MM.1S (cell line): ENCODE measurements around the gene KLC1.

ENCODE experiments used
- DNase-seq: peaks from one replicate; pipeline ENCODE4 v3.0.0-alpha.2; 2015
- H2AFZ ChIP-seq: fragments of 300-600 bp; sonication (generic); 2 replicates; pipeline ENCODE4 v1.6.0; 2016; ENCODE audit warnings: antibody characterized with exemption, low read length
- H3F3A ChIP-seq: fragments of 300-600 bp; sonication (generic); 2 replicates; pipeline ENCODE4 v1.6.1; 2016; ENCODE audit warnings: mild to moderate bottlenecking, antibody characterized with exemption, low read length, moderate library complexity, mixed read lengths; ENCODE audit not compliant: insufficient read depth
- H3K27ac ChIP-seq: fragments of 300-600 bp; sonication (generic); 2 replicates; pipeline ENCODE4 v1.5.1; 2016; ENCODE audit warnings: mild to moderate bottlenecking, low read length
- H3K27me3 ChIP-seq: fragments of 300-600 bp; sonication (generic); replicated peaks from 2 replicates; pipeline ENCODE4 v1.6.0; 2016; ENCODE audit warnings: low read length; ENCODE audit not compliant: insufficient read depth
- H3K36me3 ChIP-seq: fragments of 300-600 bp; sonication (generic); replicated peaks from 2 replicates; pipeline ENCODE4 v1.6.1; 2016; ENCODE audit warnings: mild to moderate bottlenecking, low read length, mixed read lengths; ENCODE audit not compliant: insufficient read depth
- H3K4me1 ChIP-seq: fragments of 300-600 bp; sonication (generic); 2 replicates; pipeline ENCODE4 v1.6.1; 2016; ENCODE audit warnings: low read length, mixed read lengths
- H3K4me2 ChIP-seq: fragments of 300-600 bp; sonication (generic); 2 replicates; pipeline ENCODE4 v1.6.0; 2016; ENCODE audit warnings: low read depth, low read length
- H3K4me3 ChIP-seq: fragments of 300-600 bp; sonication (generic); 2 replicates; pipeline ENCODE4 v1.5.1; 2016; ENCODE audit warnings: low read length, mixed read lengths
- H3K79me2 ChIP-seq: fragments of 300-600 bp; sonication (generic); 2 replicates; pipeline ENCODE4 v1.6.1; 2016; ENCODE audit warnings: mixed run types, low read length, mixed read lengths
- H3K9ac ChIP-seq: fragments of 300-600 bp; sonication (generic); 2 replicates; pipeline ENCODE4 v1.6.1; 2016; ENCODE audit warnings: low read length, mixed read lengths
- H3K9me2 ChIP-seq: fragments of 300-600 bp; sonication (generic); replicated peaks from 2 replicates; pipeline ENCODE4 v1.6.1; 2016; ENCODE audit warnings: mild to moderate bottlenecking, low read length, mixed read lengths; ENCODE audit not compliant: insufficient read depth
- H3K9me3 ChIP-seq: fragments of 300-600 bp; sonication (generic); replicated peaks from 2 replicates; pipeline ENCODE4 v1.6.1; 2016; ENCODE audit warnings: mild to moderate bottlenecking, low read length, mixed read lengths; ENCODE audit not compliant: insufficient read depth
- H4K20me1 ChIP-seq: fragments of 300-600 bp; sonication (generic); 2 replicates; pipeline ENCODE4 v1.6.1; 2016; ENCODE audit warnings: mild to moderate bottlenecking, low read length, moderate library complexity, mixed read lengths; ENCODE audit not compliant: insufficient read depth
- CTCF ChIP-seq: fragments of 300-600 bp; sonication (generic); IDR thresholded peaks from 2 replicates; pipeline ENCODE4 v1.5.1; 2016; ENCODE audit warnings: antibody characterized with exemption, low read length, mixed read lengths
- EZH2 ChIP-seq: fragments of 300-600 bp; sonication (generic); optimal IDR thresholded peaks from 2 replicates; pipeline ENCODE3; 2017; ENCODE audit warnings: low read depth, mild to moderate bottlenecking, antibody characterized with exemption, low read length, mixed read lengths
- EZH2phosphoT487 ChIP-seq: fragments of 300-600 bp; sonication (generic); IDR thresholded peaks from 2 replicates; pipeline ENCODE4 v1.6.1; 2018; ENCODE audit warnings: antibody characterized with exemption, low read length

Gene KLC1

GRCh38 chr14:103692871-103693270 is 63.9 kb downstream of the KLC1 start:
- Histone ChIP-seq H3F3A (no peaks in the 10 kb centered on the region), H3K27ac (no peak overlapping the region), H3K4me2 (no peak overlapping the region), H3K9me2 (no peaks in the 10 kb centered on the region), H4K20me1 (no peaks in the 10 kb centered on the region), H3K36me3 (no peaks in the 10 kb centered on the region), H3K9me3 (no peaks in the 10 kb centered on the region), H3K79me2 (no peaks in the 10 kb centered on the region), H2AFZ (no peak overlapping the region), H3K4me3 (no peak overlapping the region), H3K27me3 (no peaks in the 10 kb centered on the region), H3K9ac (no peak overlapping the region), H3K4me1 (no peaks in the 10 kb centered on the region)
- TF ChIP-seq EZH2phosphoT487: no peak
- no peak for TF ChIP-seq EZH2
- no peak for TF ChIP-seq CTCF
- no peak for DNase-seq

DNA sequence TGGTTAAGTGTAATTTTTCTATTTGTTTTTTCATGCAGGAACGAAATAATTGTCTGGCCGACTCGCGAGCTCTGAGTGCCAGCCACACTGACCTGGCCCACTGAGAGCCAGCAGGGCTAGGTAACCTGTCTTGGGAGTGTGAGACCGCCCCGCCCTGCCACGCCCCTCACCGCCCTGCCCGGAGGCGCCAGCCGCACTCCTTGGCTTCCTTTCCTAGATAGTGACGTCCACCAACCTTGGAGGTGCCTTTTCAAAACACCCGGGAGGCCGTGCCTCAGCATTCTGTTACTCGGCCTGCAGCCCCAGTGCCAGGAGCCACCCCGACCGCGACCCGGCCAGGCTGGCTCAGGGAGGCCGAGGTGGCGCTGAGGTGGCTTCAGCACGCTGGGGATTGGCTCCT is 64.5 kb downstream of the KLC1 start:
- Histone ChIP-seq H3K4me1 (no peaks in the 10 kb centered on the region), H4K20me1 (no peaks in the 10 kb centered on the region), H3K4me3 (no peak overlapping the region), H3K9me2 (no peaks in the 10 kb centered on the region), H3K27me3 (no peaks in the 10 kb centered on the region), H3K36me3 (no peaks in the 10 kb centered on the region), H3K79me2 (no peaks in the 10 kb centered on the region), H3K9me3 (no peaks in the 10 kb centered on the region), H2AFZ (no peak overlapping the region), H3K27ac (no peak overlapping the region), H3K9ac (no peak overlapping the region), H3F3A (no peaks in the 10 kb centered on the region), H3K4me2 (no peak overlapping the region)
- TF ChIP-seq EZH2phosphoT487 (no peak), EZH2 (no peak), CTCF (no peak)
- no peak for DNase-seq

GRCh38 chr14:103694572-103695026 is 65.6 kb downstream of the KLC1 start:
- Histone ChIP-seq H3K27ac (no peak overlapping the region), H3K9me2 (no peaks in the 10 kb centered on the region), H3F3A (no peaks in the 10 kb centered on the region), H3K27me3 (no peaks in the 10 kb centered on the region), H3K79me2 (no peaks in the 10 kb centered on the region), H3K4me3 (no peak overlapping the region), H3K9ac (no peak overlapping the region), H2AFZ (no peak overlapping the region), H3K9me3 (no peaks in the 10 kb centered on the region), H3K36me3 (no peaks in the 10 kb centered on the region), H4K20me1 (no peaks in the 10 kb centered on the region), H3K4me2 (no peak overlapping the region), H3K4me1 (no peaks in the 10 kb centered on the region)
- no peak for DNase-seq
- no peak for TF ChIP-seq EZH2
- TF ChIP-seq EZH2phosphoT487: no peak
- no peak for TF ChIP-seq CTCF
